Panc1 (cell line): Measurements from ENCODE around the gene CHPF2. TPM values are rescaled to one million over a fixed set of nuclear protein-coding genes. Genes with fewer than 3 reads are reported as not detected.

Experiments
- ATAC-seq: fragments of 200-7000 bp; cut with Tn5 transposase; 2 replicates; pipeline ENCODE4 v1.9.1; 2020; ENCODE audit warnings: mild to moderate bottlenecking, moderate library complexity
- BruUV-seq: library from RNA; stranded (reverse); fragments of 400-500 nt; replicated peaks from 2 replicates; lab custom pipeline; 2021; lab: Mats Ljungman, UMichigan
- CTCF ChIA-PET: fragments of 300-600 bp; sonication (Branson Sonifier 250); formaldehyde crosslinking; loops from one replicate; lab custom pipeline; 2022; ENCODE audit warnings: antibody characterized with exemption; lab: Charles Lee
- POLR2A ChIA-PET: fragments of 300-600 bp; sonication (Branson Sonifier 250); formaldehyde crosslinking; loops from one replicate; lab custom pipeline; 2022; ENCODE audit warnings: antibody characterized with exemption; lab: Charles Lee
- DNase-seq: peaks from one replicate; pipeline ENCODE4 v3.0.0-alpha.2; 2010; ENCODE audit warnings: low read depth, low spot score
- H3K27ac ChIP-seq: 2 replicates; pipeline ENCODE4 v1.5.1; 2011; ENCODE audit warnings: mild to moderate bottlenecking, low read length, inconsistent platforms
- H3K27me3 ChIP-seq: fragments of 200-500 bp; sonication (Bioruptor generic); 2 replicates; pipeline ENCODE4 v1.6.0; 2014; ENCODE audit warnings: low read length, inconsistent platforms; ENCODE audit not compliant: control insufficient read depth, insufficient read depth
- H3K36me3 ChIP-seq: fragments of 200-500 bp; sonication (Bioruptor generic); 2 replicates; pipeline ENCODE4 v1.5.1; 2014; ENCODE audit warnings: inconsistent platforms, mild to moderate bottlenecking, low read length, moderate library complexity; ENCODE audit not compliant: control insufficient read depth, insufficient read depth
- H3K4me1 ChIP-seq: 2 replicates; pipeline ENCODE4 v1.5.1; 2011; ENCODE audit warnings: inconsistent platforms, mild to moderate bottlenecking, low read length, moderate library complexity; ENCODE audit not compliant: control insufficient read depth, insufficient read depth
- H3K4me3 ChIP-seq, 2 experiments: 2 replicates each; pipeline ENCODE4 v1.5.1; 2011 to 2012; ENCODE audit warnings: low read depth in 2 of 2, low read length in 2 of 2, mild to moderate bottlenecking in 2 of 2, inconsistent platforms in 1 of 2, moderate library complexity in 1 of 2
- H3K9me3 ChIP-seq: fragments of 200-500 bp; sonication (Bioruptor generic); 2 replicates; pipeline ENCODE4 v1.5.1; 2014; ENCODE audit warnings: low read depth, mild to moderate bottlenecking, inconsistent platforms, low read length, moderate library complexity; ENCODE audit not compliant: control insufficient read depth, insufficient read depth
- CTCF ChIP-seq: fragments of 450-650 bp; IDR thresholded peaks from 2 replicates; pipeline ENCODE4 v1.5.1; 2017; ENCODE audit warnings: mild to moderate bottlenecking
- POLR2AphosphoS5 ChIP-seq: IDR thresholded peaks from 2 replicates; pipeline ENCODE4 v1.6.1; 2012; ENCODE audit warnings: mild to moderate bottlenecking, low read depth, low read length, moderate library complexity
- REST ChIP-seq, 2 experiments: IDR thresholded peaks; 2 replicates each; pipeline ENCODE4 v1.6.1; 2011 to 2012; ENCODE audit warnings: low read depth in 2 of 2, control low read depth in 1 of 2, low read length in 1 of 2, mild to moderate bottlenecking in 1 of 2, moderate library complexity in 1 of 2; ENCODE audit not compliant: insufficient read depth in 1 of 2
- SIN3A ChIP-seq: IDR thresholded peaks from 2 replicates; pipeline ENCODE4 v1.6.1; 2012; ENCODE audit warnings: low read depth, mild to moderate bottlenecking, low read length, moderate library complexity, borderline replicate concordance; ENCODE audit not compliant: insufficient read depth
- TCF7L2 ChIP-seq: IDR thresholded peaks from 2 replicates; pipeline ENCODE4 v1.6.1; 2011; ENCODE audit warnings: mild to moderate bottlenecking, low read depth, low read length, inconsistent platforms
- in situ Hi-C: cut with HindIII; loops from 2 replicates; pipeline ENCODE4 v1.10.0; 2016; ENCODE audit warnings: low sequenced_read_pairs, low pct_unique_long_range_greater_than_20kb
- intact Hi-C: fragments of 100-400 bp; cut with micrococcal nuclease; formaldehyde crosslinking; loops from one replicate; pipeline ENCODE4 v1.10.0; 2022; ENCODE audit not compliant: unreplicated experiment
- total RNA-seq: library from RNA; stranded (reverse); gene quantifications from one replicate; pipeline ENCODE4 v1.2.1, GENCODE V29; 2021; ENCODE audit not compliant: unreplicated experiment

Gene CHPF2
- total RNA-seq, 1 experiment from 2014 or later: 44.9 TPM

DNA sequence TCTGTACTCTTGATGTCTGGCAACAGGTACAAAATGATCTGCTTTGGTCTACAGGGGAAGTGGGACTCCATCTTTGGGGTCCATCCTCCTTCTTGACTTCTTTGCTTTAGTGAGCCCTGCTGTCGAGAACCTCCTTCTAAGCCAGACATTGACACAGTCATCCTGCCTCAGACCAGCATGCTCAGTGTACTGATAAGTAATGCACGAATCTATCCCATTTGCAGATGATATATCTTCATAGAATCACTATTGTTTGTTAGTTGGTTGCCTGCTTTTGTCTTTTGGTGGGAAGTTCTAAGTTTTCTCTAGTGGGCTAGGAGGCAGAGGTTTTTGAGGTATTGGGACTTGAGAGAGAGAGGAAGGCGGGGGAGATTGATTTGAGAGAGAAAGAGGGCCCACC lies 30.9 kb upstream of the CHPF2 start:
- ATAC-seq (no peak), DNase-seq (no peak)
- no peaks in the 10 kb centered on the region for H3K4me1 ChIP-seq
- BruUV-seq: no TSS peak
- no peak for TF ChIP-seq SIN3A
- TF ChIP-seq TCF7L2: no peak
- no peak for TF ChIP-seq POLR2AphosphoS5
- no peak for TF ChIP-seq CTCF
- no peak for TF ChIP-seq REST (IDR thresholded peaks at IDR 0.05; ENCODE audit: insufficient read depth in 1 of 2, low read depth in 2 of 2, low read length in 1 of 2)
- H3K4me3 ChIP-seq: no peak overlapping the region
- no peaks in the 10 kb centered on the region for H3K36me3 ChIP-seq
- ChIA-PET POLR2A (no interaction called here), CTCF (no interaction called here)
- intact Hi-C loops (no loop called here), in situ Hi-C loops (no loop called here)
- no peaks in the 10 kb centered on the region for H3K9me3 ChIP-seq
- H3K27ac ChIP-seq: no peak overlapping the region
- H3K27me3 ChIP-seq: 0 out of 2 replicates have a peak, but pooled peaks cover 2% of the 10 kb centered on the region

DNA sequence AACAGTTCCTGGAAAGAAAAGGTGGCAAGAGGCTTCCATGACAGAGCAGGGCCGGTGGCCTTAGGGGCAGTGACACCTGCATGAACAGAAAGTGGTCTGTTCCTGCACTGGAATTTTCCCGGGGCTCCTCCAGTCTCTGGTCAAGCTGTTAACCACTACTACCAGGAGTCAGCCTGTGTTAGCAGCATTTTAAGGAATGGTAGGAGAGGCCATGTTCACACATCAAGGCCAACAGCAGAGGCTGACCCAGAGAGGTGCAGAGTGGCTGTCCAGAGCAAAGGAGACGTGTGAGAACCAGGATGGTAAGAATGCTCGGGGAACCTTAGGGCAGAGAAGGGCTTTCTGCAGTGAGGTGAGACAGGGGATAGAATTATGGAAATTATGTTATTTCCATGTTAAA lies 30.5 kb upstream of the CHPF2 start:
- DNase-seq (no peak), ATAC-seq (no peak)
- CTCF ChIA-PET: no interaction called here
- no peaks in the 10 kb centered on the region for H3K36me3 ChIP-seq
- intact Hi-C loops (no loop called here), in situ Hi-C loops (no loop called here)
- no peaks in the 10 kb centered on the region for H3K4me1 ChIP-seq
- H3K4me3 ChIP-seq: no peak overlapping the region
- H3K27ac ChIP-seq: no peak overlapping the region
- no TSS peak for BruUV-seq
- POLR2A ChIA-PET: no interaction called here
- H3K27me3 ChIP-seq: 0 out of 2 replicates have a peak, but pooled peaks cover 2% of the 10 kb centered on the region
- TF ChIP-seq REST (IDR thresholded peaks at IDR 0.05; ENCODE audit: insufficient read depth in 1 of 2, low read depth in 2 of 2, low read length in 1 of 2) (no peak), TCF7L2 (no peak), SIN3A (no peak), CTCF (no peak), POLR2AphosphoS5 (no peak)
- H3K9me3 ChIP-seq: no peaks in the 10 kb centered on the region
